HG03558 (cell line): ENCODE measurements around the gene STH.
"Not testable (repeated sequence)": the region's sequence is repeated elsewhere in the genome, so short reads cannot be mapped to it uniquely, and the experiment has no call there.

Experiments used
- ATAC-seq: cut with Tn5 transposase; IDR thresholded peaks from one replicate; pipeline ENCODE4 v1.9.1; 2021; ENCODE audit warnings: moderate number of reproducible peaks; ENCODE audit not compliant: unreplicated experiment; ENCODE audit errors: extremely low read depth

STH gene

GRCh38 chr17:46001390-46002310 lies 2.6 kb downstream of the STH start:
- ATAC-seq = no peak

- no peak for ATAC-seq
Observed at GRCh38 chr17:46002311-46002972, 3.4 kb downstream of the STH start.

GRCh38 chr17:46002973-46003316 lies 3.9 kb downstream of the STH start:
- ATAC-seq = no peak

GRCh38 chr17:46003907-46004748 lies 5.1 kb downstream of the STH start:
- ATAC-seq = no peak

GRCh38 chr17:46006082-46006481 lies 7.0 kb downstream of the STH start:
- ATAC-seq = not testable (repeated sequence)

- no peak for ATAC-seq
Observed at GRCh38 chr17:46007461-46007965, 8.5 kb downstream of the STH start.

- ATAC-seq = no peak
Observed at GRCh38 chr17:46008591-46008990, 9.5 kb downstream of the STH start.

GRCh38 chr17:46009681-46010596 lies 10.9 kb downstream of the STH start:
- ATAC-seq = no peak

- no peak for ATAC-seq
Observed at GRCh38 chr17:46010597-46011186, 11.6 kb downstream of the STH start.

- ATAC-seq = no peak
Observed at GRCh38 chr17:46011711-46012505, 12.9 kb downstream of the STH start.

- ATAC-seq = no peak
Observed at GRCh38 chr17:46012506-46013079, 13.5 kb downstream of the STH start.

- no peak for ATAC-seq
Observed at GRCh38 chr17:46013127-46013501, 14.1 kb downstream of the STH start.

- ATAC-seq = no peak
Observed at GRCh38 chr17:46013502-46014165, 14.6 kb downstream of the STH start.

GRCh38 chr17:46019408-46019925 lies 20.4 kb downstream of the STH start:
- not testable (repeated sequence) for ATAC-seq

GRCh38 chr17:46020023-46020761 lies 21.1 kb downstream of the STH start:
- no peak for ATAC-seq

- ATAC-seq = no peak
Observed at GRCh38 chr17:46020998-46021397, 21.9 kb downstream of the STH start.

GRCh38 chr17:46023366-46023765 lies 24.3 kb downstream of the STH start:
- not testable (repeated sequence) for ATAC-seq
